GM20000 (cell line): ENCODE data around the gene SLC41A3.
"Not testable (repeated sequence)": the region's sequence is repeated elsewhere in the genome, so short reads cannot be mapped to it uniquely, and the experiment has no call there.

Source experiments
- DNase-seq: peaks from one replicate; pipeline ENCODE4 v3.0.0; 2012; ENCODE audit warnings: low spot score
- TF ChIP-seq, protein P1 (sequence below): IDR thresholded peaks from 2 replicates; pipeline ENCODE4 v1.5.1; 2012; ENCODE audit warnings: mild to moderate bottlenecking, control low read depth; ENCODE audit errors: extremely low read depth, missing control alignments

The SLC41A3 gene

GRCh38 chr3:126003447-126004190 is 80.3 kb downstream of the SLC41A3 start:
- TF ChIP-seq, protein P1, sequence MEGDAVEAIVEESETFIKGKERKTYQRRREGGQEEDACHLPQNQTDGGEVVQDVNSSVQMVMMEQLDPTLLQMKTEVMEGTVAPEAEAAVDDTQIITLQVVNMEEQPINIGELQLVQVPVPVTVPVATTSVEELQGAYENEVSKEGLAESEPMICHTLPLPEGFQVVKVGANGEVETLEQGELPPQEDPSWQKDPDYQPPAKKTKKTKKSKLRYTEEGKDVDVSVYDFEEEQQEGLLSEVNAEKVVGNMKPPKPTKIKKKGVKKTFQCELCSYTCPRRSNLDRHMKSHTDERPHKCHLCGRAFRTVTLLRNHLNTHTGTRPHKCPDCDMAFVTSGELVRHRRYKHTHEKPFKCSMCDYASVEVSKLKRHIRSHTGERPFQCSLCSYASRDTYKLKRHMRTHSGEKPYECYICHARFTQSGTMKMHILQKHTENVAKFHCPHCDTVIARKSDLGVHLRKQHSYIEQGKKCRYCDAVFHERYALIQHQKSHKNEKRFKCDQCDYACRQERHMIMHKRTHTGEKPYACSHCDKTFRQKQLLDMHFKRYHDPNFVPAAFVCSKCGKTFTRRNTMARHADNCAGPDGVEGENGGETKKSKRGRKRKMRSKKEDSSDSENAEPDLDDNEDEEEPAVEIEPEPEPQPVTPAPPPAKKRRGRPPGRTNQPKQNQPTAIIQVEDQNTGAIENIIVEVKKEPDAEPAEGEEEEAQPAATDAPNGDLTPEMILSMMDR = no peak
- DNase-seq = no peak

GRCh38 chr3:126002189-126002588 is 81.7 kb downstream of the SLC41A3 start:
- DNase-seq = no peak
- TF ChIP-seq, protein P1 = no peak

GRCh38 chr3:125996751-125997150 is 87.2 kb downstream of the SLC41A3 start:
- not testable (repeated sequence) for DNase-seq

- TF ChIP-seq, protein P1 = no peak
- DNase-seq = peak; percentile 75
These were observed 93.5 kb downstream of the SLC41A3 start for GRCh38 chr3:125990253-125990970.

DNA sequence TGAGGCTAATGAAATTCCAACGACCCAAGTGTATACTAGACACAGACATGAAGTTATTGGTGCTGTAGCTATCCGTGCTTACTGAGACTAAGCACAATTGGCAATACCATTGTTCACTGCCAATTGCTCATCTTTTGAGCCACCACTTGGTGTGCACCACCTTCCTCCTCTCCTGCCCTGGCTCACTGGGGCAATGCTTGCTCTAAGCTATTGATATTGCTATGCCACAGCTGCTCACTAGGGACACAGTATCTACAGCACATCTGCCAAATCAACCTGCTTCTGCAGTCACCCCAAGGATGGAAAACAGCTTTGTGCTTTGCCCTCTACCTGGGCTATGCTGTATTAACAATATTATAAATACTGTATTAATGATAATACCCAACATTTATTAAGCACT is 99.0 kb downstream of the SLC41A3 start:
- DNase-seq = not testable (repeated sequence)

DNA sequence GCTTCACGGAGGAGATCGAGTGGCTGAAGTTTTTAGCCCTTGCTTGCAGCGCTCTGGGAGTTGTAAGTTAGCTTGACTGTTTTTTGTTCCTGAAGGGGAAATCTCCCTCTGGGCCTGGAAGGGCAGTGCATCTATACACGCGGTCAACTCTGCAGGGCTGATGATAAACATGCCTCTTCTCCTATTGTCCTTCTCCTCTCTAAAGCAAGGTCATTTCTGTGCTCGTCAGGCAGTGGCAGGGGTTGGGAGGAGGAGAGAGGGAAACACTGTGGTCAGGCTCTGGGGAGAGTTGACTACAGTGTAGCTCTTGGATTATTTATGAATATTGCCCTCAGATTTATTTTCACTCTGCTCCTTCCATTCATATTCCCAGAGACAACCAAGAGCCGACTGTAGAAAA is 106.8 kb downstream of the SLC41A3 start:
- not testable (repeated sequence) for DNase-seq

- DNase-seq = not testable (repeated sequence)
These were observed 107.9 kb downstream of the SLC41A3 start for GRCh38 chr3:125976003-125976390.

GRCh38 chr3:125975245-125976002 is 108.5 kb downstream of the SLC41A3 start:
- not testable (repeated sequence) for DNase-seq

GRCh38 chr3:125971997-125972944 is 111.7 kb downstream of the SLC41A3 start:
- not testable (repeated sequence) for DNase-seq
- TF ChIP-seq, protein P1 = peak; percentile 25

- not testable (repeated sequence) for DNase-seq
These were observed 115.0 kb downstream of the SLC41A3 start, which contains the start of gene ROPN1B for GRCh38 chr3:125968701-125969592. TSS of gene ROPN1B (plus strand) at chr3:125969178. CDS start at chr3:125972055, 2,877 bp downstream.

DNA sequence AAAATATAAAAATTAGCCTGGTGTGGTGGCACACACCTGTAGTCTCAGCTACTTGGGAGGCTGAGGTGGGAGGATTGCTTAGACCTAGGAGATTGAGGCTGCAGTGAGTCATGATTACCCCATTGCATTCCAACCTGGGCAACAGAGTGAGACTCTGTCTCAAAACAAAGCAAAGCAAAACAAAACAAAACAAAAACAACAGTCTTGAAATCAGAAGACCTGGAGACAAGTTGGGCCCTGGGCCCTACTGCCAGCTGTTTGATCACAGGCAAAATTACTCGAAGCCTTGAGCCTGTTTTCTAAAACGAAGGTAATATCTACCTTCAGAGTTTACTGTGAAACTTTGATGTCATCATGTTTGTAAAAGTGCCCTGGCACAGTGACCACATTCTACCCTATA is 115.8 kb downstream of the SLC41A3 start:
- not testable (repeated sequence) for DNase-seq
